GM23248 (cell line): ENCODE data around the gene MCIDAS. TPM values are rescaled to one million over a fixed set of nuclear protein-coding genes. Genes with fewer than 3 reads are reported as not detected.

Experiments
- DNase-seq: peaks from one replicate; pipeline ENCODE4 v3.0.0-alpha.2; 2015
- H2AFZ ChIP-seq: fragments of 200-600 bp; sonication (generic); 2 replicates; pipeline ENCODE4 v1.6.1; 2016; ENCODE audit warnings: antibody characterized with exemption
- H3F3A ChIP-seq: fragments of 200-600 bp; sonication (generic); 2 replicates; pipeline ENCODE4 v1.6.1; 2016; ENCODE audit warnings: mild to moderate bottlenecking, antibody characterized with exemption, mixed run types; ENCODE audit not compliant: insufficient read depth
- H3K27ac ChIP-seq: fragments of 200-600 bp; sonication (generic); 2 replicates; pipeline ENCODE4 v1.5.1; 2016; ENCODE audit warnings: mild to moderate bottlenecking
- H3K27me3 ChIP-seq: fragments of 200-600 bp; sonication (generic); replicated peaks from 2 replicates; pipeline ENCODE4 v1.6.1; 2016; ENCODE audit warnings: mild to moderate bottlenecking; ENCODE audit not compliant: insufficient read depth
- H3K36me3 ChIP-seq: fragments of 200-600 bp; sonication (generic); 2 replicates; pipeline ENCODE4 v1.6.1; 2016; ENCODE audit warnings: low read depth, mild to moderate bottlenecking
- H3K4me1 ChIP-seq: fragments of 200-600 bp; sonication (generic); 2 replicates; pipeline ENCODE4 v1.6.1; 2016; ENCODE audit warnings: mild to moderate bottlenecking; ENCODE audit not compliant: insufficient read depth
- H3K4me2 ChIP-seq: fragments of 200-600 bp; sonication (generic); one replicate; pipeline ENCODE4 v1.6.1; 2016; ENCODE audit warnings: mild to moderate bottlenecking; ENCODE audit not compliant: unreplicated experiment
- H3K4me3 ChIP-seq: fragments of 200-600 bp; sonication (generic); 2 replicates; pipeline ENCODE4 v1.5.1; 2016; ENCODE audit warnings: mild to moderate bottlenecking
- H3K79me2 ChIP-seq: fragments of 200-600 bp; sonication (generic); 2 replicates; pipeline ENCODE4 v1.6.1; 2016; ENCODE audit warnings: mild to moderate bottlenecking; ENCODE audit not compliant: insufficient read depth
- H3K9ac ChIP-seq: fragments of 200-600 bp; sonication (generic); 2 replicates; pipeline ENCODE4 v1.6.1; 2016; ENCODE audit warnings: mild to moderate bottlenecking
- H3K9me2 ChIP-seq: fragments of 200-600 bp; sonication (generic); 2 replicates; pipeline ENCODE4 v1.6.1; 2016; ENCODE audit warnings: mixed run types, mild to moderate bottlenecking, moderate library complexity; ENCODE audit not compliant: insufficient read depth
- H3K9me3 ChIP-seq: fragments of 200-600 bp; sonication (generic); one replicate; pipeline ENCODE4 v1.6.1; 2017; ENCODE audit warnings: low read depth
- H4K20me1 ChIP-seq: fragments of 200-600 bp; sonication (generic); 2 replicates; pipeline ENCODE4 v1.6.0; 2016; ENCODE audit not compliant: insufficient read depth
- EZH2 ChIP-seq: fragments of 200-600 bp; sonication (generic); IDR thresholded peaks from 2 replicates; pipeline ENCODE4 v1.6.1; 2018; ENCODE audit warnings: antibody characterized with exemption, mild to moderate bottlenecking; ENCODE audit not compliant: insufficient read depth, poor library complexity, severe bottlenecking
- EZH2phosphoT487 ChIP-seq: fragments of 200-600 bp; sonication (generic); IDR thresholded peaks from 2 replicates; pipeline ENCODE4 v1.6.1; 2018; ENCODE audit warnings: antibody characterized with exemption, moderate library complexity, mild to moderate bottlenecking, low read depth; ENCODE audit not compliant: insufficient read depth
- WGBS, 2 experiments: methylation state at CpG; one replicate each; pipeline ENCODE4 v1.1.6; 2015 to 2017; ENCODE audit warnings: low lambda C conversion rate in 2 of 2, low coverage in 1 of 2; ENCODE audit errors: missing lambda C conversion rate in 2 of 2; 5-methylcytosine and 5-hydroxymethylcytosine counted together
- in situ Hi-C: fragments of 300-500 bp; cut with MboI; formaldehyde crosslinking; loops from 2 replicates; pipeline ENCODE4 v1.15.0; 2020
- polyA plus RNA-seq: library from polyadenylated mRNA; unstranded; fragments of >200 nt; fragmentation: Nextera tagmentation; extraction: Ambion mirVana; gene quantifications from 2 replicates; pipeline ENCODE4 v1.2.1, GENCODE V29; 2016
- total RNA-seq: library from RNA; depleted of rRNA; stranded (reverse); fragments of >200 nt; shearing (Covaris generic); gene quantifications from 2 replicates; pipeline ENCODE4 v1.2.3, GENCODE V29; 2014

Gene MCIDAS
- total and polyA plus RNA-seq, 2 experiments from 2014 or later = not detected

DNA sequence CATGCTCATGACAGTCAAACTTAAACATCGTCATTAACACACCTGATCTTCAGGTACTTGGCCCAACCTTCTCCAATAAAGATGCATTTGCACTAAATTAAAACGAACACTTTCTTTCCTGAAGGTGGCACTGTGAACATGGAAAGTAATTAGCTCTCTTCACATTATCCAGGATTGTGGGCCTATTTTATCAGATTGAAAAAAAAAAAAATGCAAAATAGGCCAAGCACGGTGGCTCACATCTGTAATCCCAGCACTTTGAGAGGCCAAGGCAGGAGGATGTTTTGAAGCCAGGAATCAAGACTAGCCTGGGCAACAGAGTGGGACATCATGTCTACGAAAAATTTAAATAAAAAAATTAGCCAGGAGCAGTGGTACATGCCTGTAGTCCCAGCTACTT lies 39.7 kb downstream of the MCIDAS start:
- Histone ChIP-seq H3K36me3 (no peaks in the 10 kb centered on the region), H3K27ac (no peak overlapping the region), H3K4me2 (no peak overlapping the region), H3K9ac (no peak overlapping the region), H3K79me2 (no peaks in the 10 kb centered on the region), H3K4me1 (no peaks in the 10 kb centered on the region), H3F3A (no peaks in the 10 kb centered on the region), H4K20me1 (no peaks in the 10 kb centered on the region), H3K9me2 (no peaks in the 10 kb centered on the region), H3K9me3 (no peaks in the 10 kb centered on the region), H3K27me3 (peaks cover 74% of the 10 kb centered on the region), H2AFZ (no peak overlapping the region), H3K4me3 (no peak overlapping the region)
- in situ Hi-C loops = loop anchor here (25.0 kb wide), 1 partner anchor 500 kb away; no protein-coding TSS in a partner anchor
- WGBS, 2 experiments = 67 to 69% methylated on average over 4 of the region's 4 CpGs
- DNase-seq = peak; percentile 10
- TF ChIP-seq EZH2phosphoT487 = no peak
- no peak for TF ChIP-seq EZH2

DNA sequence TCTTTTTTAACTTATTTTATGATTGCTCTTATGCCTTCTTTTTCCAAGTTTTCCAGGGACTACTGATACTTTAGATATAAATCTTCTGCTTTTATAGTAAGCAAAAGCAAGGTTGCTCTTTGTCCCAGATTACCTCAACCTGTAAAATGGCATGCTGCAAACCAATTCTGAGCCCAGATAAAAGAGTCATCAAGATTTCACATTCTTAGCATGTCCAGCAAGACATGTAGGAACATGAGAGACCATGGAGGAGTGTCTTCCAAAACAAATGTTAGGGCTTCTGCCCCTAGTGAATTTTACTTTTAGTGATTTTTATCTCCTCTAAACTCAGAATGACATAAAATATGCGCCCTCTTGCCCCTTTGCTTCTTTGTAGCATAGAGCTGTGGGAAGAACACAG lies 47.1 kb downstream of the MCIDAS start:
- Histone ChIP-seq H3F3A (no peaks in the 10 kb centered on the region), H3K36me3 (no peaks in the 10 kb centered on the region), H3K9me3 (no peaks in the 10 kb centered on the region), H3K27ac (no peak overlapping the region), H3K4me1 (0 out of 2 replicates have a peak, but pooled peaks cover 4% of the 10 kb centered on the region), H3K9ac (no peak overlapping the region), H3K9me2 (no peaks in the 10 kb centered on the region), H4K20me1 (no peaks in the 10 kb centered on the region), H2AFZ (no peak overlapping the region), H3K79me2 (no peaks in the 10 kb centered on the region), H3K27me3 (peaks cover 90% of the 10 kb centered on the region), H3K4me3 (no peak overlapping the region), H3K4me2 (no peak overlapping the region)
- in situ Hi-C loops = loop anchor here (25.0 kb wide), 1 partner anchor 507 kb away; no protein-coding TSS in a partner anchor
- DNase-seq = no peak
- TF ChIP-seq EZH2phosphoT487 (no peak), EZH2 (no peak)
- WGBS, 2 experiments = 0 to 5% methylated on average over 1 of the region's 1 CpG

DNA sequence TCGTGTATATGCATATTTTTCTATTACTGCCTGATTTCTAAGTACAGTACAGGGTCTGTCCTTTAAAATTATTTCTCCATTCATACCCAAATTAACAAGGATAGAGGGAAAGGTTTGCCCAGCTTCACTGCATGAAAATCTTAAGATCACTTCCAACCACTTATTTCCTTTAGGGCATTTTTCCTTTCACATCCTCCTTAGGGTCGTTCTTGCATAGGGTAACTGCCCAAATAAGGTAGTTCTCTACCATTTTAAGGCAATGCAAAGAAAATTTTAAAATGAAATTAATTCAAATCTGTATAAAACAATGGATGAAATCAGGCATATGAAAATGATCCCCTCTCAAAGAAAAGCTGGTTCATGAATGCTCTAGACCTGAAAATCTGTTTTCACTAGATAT lies 50.0 kb downstream of the MCIDAS start:
- peaks cover 16% of the 10 kb centered on the region for H3K4me1 ChIP-seq
- peak overlapping the region; percentile 60; the same call in 1 of the 2 replicates for H3K4me3 ChIP-seq
- H3K36me3 ChIP-seq = no peaks in the 10 kb centered on the region
- no peaks in the 10 kb centered on the region for H3K79me2 ChIP-seq
- H2AFZ ChIP-seq = no peak overlapping the region
- H3K9me3 ChIP-seq = no peaks in the 10 kb centered on the region
- no peak for DNase-seq
- TF ChIP-seq EZH2phosphoT487 (0 out of 2 replicates have a peak, but pooled peaks have one; percentile 27), EZH2 (no peak)
- no peaks in the 10 kb centered on the region for H4K20me1 ChIP-seq
- no peaks in the 10 kb centered on the region for H3F3A ChIP-seq
- H3K4me2 ChIP-seq = no peak overlapping the region
- no peaks in the 10 kb centered on the region for H3K9me2 ChIP-seq
- in situ Hi-C loops = loop anchor here (25.0 kb wide), 1 partner anchor 510 kb away; no protein-coding TSS in a partner anchor
- no peak overlapping the region for H3K9ac ChIP-seq
- H3K27ac ChIP-seq = no peak overlapping the region
- 52% methylated on average over 2 of the region's 2 CpGs for WGBS, 2 experiments
- H3K27me3 ChIP-seq = peaks cover 82% of the 10 kb centered on the region

DNA sequence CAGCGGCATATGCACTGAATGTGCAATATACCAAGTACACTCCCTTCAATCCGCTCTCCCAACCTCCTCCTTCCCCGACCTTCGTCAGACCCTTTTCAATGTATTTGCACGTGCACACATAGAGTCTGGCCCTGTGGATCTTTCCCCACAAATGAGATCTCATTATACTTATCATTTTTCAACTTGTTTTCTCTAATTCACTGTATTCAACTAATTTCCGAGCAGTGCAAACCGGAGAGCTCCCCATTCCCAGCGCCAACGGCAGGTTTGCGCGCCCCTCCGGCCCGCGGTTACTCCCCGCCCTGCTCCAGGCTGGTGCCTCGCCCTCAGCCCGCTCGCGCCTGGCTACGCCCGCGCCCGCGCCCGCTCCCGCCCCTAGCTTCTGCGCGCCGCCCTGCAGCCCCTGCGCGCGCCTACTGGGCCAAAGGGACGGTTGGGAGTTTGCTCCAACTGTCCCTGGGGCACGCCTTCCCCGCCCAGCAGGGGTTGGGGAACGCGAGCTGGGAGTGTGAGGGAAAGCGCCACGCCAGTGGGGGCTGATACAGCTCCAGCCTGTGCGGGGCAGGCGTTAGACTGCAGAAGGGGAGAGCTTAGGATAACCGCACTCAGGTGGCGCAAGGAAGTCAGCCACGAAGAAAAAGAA lies 50.8 kb downstream of the MCIDAS start:
- no peaks in the 10 kb centered on the region for H4K20me1 ChIP-seq
- H3K79me2 ChIP-seq = no peaks in the 10 kb centered on the region
- in situ Hi-C loops = loop anchor here (25.0 kb wide), 1 partner anchor 511 kb away; no protein-coding TSS in a partner anchor
- peak; percentile 67 for DNase-seq
- peaks cover 2% of the 10 kb centered on the region; the same call in 1 of the 2 replicates for H3F3A ChIP-seq
- H3K4me3 ChIP-seq = peak overlapping the region; percentile 60
- no peaks in the 10 kb centered on the region for H3K9me3 ChIP-seq
- 3% methylated on average over 36 to 44 of the region's 44 CpGs for WGBS, 2 experiments
- H3K9me2 ChIP-seq = no peaks in the 10 kb centered on the region
- no peak overlapping the region for H3K9ac ChIP-seq
- peaks cover 16% of the 10 kb centered on the region for H3K4me1 ChIP-seq
- peak overlapping the region; percentile 57 for H2AFZ ChIP-seq
- no peak for TF ChIP-seq EZH2phosphoT487
- TF ChIP-seq EZH2 = peak; percentile 22
- H3K4me2 ChIP-seq = peak overlapping the region; percentile 60
- H3K36me3 ChIP-seq = no peaks in the 10 kb centered on the region
- H3K27ac ChIP-seq = no peak overlapping the region
- peaks cover 74% of the 10 kb centered on the region for H3K27me3 ChIP-seq
